ENCODE results near the gene EFCAB6.

The EFCAB6 gene

DNA sequence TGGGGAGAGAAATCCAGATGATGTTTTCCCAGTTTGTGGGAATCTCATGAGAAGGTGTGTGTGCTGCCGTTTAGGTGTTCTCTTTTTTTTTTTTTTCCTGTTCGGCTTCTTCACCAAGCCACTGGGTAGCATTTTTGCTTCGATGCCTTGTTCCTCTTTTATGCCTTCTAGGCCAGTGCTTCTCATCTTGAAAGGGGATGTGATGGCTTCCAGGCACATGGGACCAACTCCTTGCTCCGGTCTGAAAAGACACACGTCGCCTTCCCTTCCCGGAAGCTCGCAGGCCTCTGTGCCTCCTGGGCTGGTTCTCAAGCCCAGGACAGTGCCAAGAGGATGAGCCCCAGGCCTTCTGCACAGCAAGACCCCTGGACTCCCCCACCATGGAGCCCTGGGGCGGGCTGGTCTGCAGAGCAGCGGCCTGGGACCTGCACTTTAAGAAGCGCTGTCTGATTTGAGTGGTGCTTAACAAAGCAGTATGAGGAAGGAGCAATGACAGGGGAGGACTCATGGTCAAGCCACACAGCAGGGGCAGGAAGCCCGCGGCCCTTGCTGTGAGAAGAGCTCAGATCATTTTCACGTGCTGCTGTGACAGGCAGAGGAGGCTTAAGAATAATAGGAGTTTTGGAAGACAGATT lies 241.5 kb downstream of the EFCAB6 start:
- DNase-seq (ENCODE audit: low spot score): no peak

GRCh38 chr22:43569111-43569510 lies 243.0 kb downstream of the EFCAB6 start:
- no peak for DNase-seq (ENCODE audit: low spot score)

DNA sequence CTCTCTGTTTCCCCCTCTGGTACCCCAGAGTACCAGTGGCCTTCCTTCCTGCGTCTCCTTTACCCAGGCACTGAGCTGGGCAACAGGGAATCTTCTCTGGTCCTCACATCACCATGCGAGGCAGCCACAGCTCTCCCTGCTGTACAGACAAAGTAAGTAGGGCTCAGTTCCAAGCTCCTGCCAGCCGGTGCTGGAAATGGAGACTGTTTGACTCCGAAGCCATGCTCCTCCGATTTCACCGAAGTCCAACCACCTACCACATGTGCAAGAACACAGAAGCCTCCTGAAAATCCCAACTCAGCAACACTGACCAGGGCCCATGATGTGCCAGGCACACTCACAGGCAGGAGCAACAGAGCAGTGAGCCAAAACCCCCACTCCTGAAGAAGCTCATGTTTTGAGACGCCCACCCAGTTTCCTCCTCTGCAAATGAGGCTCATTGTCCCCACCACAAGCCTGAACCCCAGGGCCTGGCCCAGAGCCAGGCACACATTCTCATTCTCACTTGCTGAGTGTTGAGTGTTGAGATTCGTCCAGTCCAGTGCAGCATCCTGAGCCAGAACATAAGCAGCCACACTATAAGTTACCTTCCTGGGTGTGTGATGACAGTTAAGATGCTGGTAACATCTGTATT lies 244.3 kb downstream of the EFCAB6 start:
- DNase-seq (ENCODE audit: low spot score): no peak

- DNase-seq (ENCODE audit: low spot score): no peak
These were observed 245.4 kb downstream of the EFCAB6 start for GRCh38 chr22:43566561-43567332.

GRCh38 chr22:43566021-43566420 lies 246.1 kb downstream of the EFCAB6 start:
- DNase-seq (ENCODE audit: low spot score): no peak

GRCh38 chr22:43564859-43565258 lies 247.2 kb downstream of the EFCAB6 start:
- no peak for DNase-seq (ENCODE audit: low spot score)

DNA sequence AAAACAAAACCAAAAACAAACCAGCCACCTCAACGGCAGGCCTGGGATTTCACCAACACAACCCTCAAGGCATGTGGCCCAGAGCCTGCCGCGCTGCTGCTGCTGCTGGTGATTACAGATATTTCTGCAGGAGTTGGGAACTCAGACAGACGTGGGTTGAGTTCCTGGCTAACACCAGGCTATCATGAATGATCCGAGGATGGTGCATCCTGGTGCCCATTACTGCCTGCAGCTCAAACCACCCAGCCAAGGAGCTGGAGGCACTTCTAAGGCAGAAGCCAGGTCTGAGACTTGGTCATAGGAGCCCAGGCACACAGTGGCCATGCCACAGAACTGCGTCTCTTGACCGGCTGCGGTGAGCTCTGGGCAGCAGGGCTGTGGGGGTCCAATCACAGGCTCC lies 248.5 kb downstream of the EFCAB6 start:
- no peak for DNase-seq (ENCODE audit: low spot score)

- DNase-seq (ENCODE audit: low spot score): no peak
These were observed 249.3 kb downstream of the EFCAB6 start for GRCh38 chr22:43562843-43563242.

DNA sequence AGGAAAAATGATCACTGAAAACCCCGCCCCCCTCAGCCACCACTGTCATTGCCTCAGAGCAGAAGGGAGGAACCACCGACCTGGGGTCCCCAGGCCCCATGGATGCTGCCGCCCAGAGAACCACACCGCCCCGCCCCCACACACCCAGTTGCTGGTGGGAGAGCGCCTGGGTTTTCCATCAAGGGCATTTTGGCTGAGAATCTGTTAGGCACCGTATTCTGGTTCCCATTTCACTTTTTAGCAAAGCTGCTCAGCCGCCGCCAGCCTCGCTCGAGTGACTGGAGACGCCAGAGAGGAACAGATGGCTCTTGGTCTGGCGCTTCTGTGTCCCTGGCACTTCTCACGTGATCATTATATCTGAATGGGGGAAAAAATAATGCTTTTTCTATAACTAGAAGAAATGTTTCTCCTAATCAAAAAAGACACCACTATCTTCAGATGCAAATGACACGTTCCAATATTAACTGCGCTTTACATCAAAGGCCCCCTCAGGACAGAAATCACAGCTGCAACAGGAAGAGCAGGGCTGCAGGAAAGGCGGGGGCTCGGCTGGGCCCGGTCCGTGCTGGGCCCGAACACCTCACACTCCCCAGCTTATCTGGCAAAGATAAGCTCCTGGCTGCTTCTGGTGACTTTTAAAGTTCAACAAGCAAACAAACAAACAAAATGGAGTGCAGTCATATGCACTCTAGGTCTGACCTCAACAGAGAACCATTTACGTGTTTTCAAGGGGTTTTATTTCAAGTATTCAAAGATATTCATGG lies 250.5 kb downstream of the EFCAB6 start:
- DNase-seq (ENCODE audit: low spot score): no peak

GRCh38 chr22:43560651-43561050 lies 251.5 kb downstream of the EFCAB6 start:
- DNase-seq (ENCODE audit: low spot score): no peak

GRCh38 chr22:43555561-43556515 lies 256.3 kb downstream of the EFCAB6 start:
- DNase-seq (ENCODE audit: low spot score): no peak

DNA sequence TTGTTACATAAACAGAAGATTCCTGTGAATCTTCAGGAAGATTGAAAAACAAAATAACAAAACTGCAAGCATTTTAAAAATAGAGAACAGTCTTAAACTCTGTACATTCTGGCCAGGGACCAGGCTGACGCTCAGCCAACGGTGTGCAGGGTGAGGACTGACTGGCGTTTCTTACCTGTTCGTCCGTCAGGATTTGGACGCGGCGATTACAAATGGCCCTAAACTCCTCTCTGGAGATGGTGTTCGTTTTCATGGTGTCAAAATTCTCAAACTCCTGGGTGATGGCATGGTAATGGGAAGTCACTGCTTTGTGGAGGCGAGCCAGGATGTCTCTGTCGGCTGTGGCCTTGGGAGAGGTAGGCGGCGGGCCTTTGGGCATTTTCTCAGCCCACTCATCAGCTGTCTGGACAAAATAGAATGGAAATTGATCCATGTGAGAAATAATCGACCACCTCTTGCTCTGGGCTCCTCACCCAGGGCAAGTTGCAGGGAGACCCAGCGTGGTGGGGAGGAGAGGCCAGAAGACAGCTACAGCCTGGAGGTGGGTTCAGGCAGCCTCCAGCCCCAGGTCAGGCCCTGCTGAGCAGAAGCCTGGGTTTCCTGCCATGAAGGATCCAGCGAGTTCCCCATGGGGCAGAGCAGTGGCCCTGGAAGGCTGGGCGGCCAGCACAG lies 257.3 kb downstream of the EFCAB6 start:
- DNase-seq (ENCODE audit: low spot score): no peak

DNA sequence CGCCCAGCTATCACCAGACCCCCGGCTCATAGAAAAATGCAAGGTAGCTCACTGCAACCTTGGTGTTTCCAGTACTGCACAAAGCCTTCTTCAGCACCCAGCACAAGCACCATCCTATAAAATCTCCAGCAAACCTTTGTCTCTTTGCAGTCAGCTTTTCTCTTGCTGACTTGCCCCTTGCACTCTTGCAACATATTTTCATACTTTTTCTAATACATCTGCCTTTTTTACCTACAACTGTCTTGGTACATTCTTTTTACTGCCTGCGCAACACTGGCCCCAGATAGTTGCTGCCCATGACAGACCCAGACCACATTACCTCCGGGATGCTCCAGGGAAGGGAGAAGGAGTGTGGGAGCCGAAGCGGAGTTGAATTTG lies 257.9 kb downstream of the EFCAB6 start:
- no peak for DNase-seq (ENCODE audit: low spot score)

DNA sequence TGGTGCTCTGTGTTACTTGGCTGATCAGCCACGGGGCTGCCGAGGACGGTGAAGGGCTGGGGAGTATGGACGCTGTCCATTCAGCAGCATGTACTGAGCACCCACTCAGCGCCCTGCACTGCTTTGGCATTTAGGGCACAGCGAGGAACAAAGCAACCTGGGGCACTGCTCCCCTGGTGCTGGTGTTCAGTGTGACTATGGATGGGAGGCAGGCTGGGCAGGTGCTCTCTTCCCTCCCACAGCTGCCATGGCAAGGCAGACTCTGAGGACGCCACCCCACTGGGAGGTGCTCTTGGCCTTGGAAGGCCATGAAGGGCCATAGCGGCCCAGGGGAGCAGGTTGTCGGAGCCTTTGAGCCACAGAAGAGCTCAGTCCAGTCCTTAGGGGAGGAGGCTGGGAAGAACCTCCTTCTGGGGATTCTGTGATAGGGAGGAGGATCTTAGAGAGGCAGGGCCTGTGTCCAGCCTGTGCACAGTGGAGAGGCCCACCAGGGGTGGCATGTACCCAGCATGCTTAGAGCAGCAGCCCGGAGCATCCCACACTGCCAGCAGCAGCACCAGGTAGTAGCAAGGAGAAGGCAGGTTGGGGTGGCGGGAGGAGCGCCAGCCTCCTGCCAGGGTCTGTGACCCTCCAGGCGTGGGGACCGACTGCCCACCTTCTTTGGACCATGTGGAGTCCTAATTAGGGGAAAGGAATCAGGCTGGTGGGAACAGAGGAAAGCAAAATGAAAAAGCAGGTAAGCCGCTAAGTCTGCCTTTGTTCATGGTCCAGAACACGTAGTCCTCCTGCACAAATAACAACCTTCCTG lies 258.4 kb downstream of the EFCAB6 start:
- no peak for DNase-seq (ENCODE audit: low spot score)

- DNase-seq (ENCODE audit: low spot score): no peak
These were observed 261.4 kb downstream of the EFCAB6 start for GRCh38 chr22:43550672-43551071.

GRCh38 chr22:43550024-43550620 lies 262.0 kb downstream of the EFCAB6 start:
- no peak for DNase-seq (ENCODE audit: low spot score)

DNA sequence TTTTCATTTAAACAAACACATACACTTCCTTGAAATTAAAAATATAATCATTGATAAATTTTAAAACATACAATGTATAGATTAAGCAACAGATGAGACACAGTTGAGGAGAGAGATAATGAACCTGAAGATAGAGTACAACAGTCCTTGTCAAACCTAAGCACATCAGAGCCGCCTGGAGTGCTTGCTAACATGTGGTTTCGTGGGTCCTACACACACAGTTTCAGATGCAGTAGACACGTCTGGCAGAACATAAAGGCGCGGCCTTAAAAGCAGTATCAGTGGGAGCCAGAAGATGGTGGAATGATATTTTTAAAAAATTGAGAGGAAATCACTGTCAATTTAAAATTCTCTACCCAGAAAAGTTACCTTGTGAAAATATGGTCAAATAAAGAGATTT lies 265.9 kb downstream of the EFCAB6 start:
- DNase-seq (ENCODE audit: low spot score): no peak

- no peak for DNase-seq (ENCODE audit: low spot score)
These were observed 267.8 kb downstream of the EFCAB6 start for GRCh38 chr22:43544289-43544673.

DNA sequence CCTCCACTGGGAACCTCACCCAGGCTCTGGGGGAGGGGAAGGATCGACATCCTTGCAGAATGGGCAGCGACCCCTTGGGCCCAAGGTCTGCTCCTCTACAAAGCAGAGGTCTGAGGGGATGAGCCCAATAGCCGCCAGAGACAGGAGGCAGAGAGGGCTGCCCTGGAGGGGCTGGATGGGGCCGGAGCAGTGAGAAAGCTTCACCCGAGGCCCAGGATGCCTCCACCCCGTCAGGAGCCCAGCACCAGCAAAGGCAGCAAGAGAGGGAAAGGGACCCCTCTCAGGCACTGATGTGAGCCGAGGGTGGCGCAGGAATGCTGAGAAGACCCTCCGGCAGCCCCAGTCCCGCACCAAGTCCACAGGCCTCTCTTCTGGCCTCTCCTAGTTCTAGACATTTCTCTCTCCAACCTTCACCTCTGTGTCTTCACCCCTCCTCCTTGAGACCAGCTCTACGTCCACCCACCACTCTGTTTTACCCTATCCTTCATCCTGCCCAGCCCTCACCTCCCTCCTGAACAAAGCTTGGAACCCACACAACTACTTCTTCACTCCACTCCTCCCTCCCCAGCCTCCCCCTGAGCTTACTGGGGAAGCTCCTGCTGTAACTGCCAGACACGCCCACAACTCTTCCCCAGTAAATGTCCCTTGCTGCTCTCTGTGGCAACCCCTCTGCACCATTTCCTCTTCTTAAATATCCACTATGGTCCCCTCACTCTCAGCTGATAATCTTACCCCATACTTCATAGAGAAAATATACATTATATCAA lies 268.4 kb downstream of the EFCAB6 start:
- no peak for DNase-seq (ENCODE audit: low spot score)

Measured in SW480 (cell line).